HG02852 (cell line): Measurements from ENCODE around the gene SENP7.
A peak's percentile ranks its signal among the peaks of the same experiment; 100 is the strongest.
"Not testable (repeated sequence)": the region's sequence is repeated elsewhere in the genome, so short reads cannot be mapped to it uniquely, and the experiment has no call there.

ENCODE experiments used
- ATAC-seq: cut with Tn5 transposase; IDR thresholded peaks from one replicate; pipeline ENCODE4 v1.9.1; 2021; ENCODE audit warnings: mild to moderate bottlenecking, moderate library complexity; ENCODE audit not compliant: unreplicated experiment

The SENP7 gene

DNA sequence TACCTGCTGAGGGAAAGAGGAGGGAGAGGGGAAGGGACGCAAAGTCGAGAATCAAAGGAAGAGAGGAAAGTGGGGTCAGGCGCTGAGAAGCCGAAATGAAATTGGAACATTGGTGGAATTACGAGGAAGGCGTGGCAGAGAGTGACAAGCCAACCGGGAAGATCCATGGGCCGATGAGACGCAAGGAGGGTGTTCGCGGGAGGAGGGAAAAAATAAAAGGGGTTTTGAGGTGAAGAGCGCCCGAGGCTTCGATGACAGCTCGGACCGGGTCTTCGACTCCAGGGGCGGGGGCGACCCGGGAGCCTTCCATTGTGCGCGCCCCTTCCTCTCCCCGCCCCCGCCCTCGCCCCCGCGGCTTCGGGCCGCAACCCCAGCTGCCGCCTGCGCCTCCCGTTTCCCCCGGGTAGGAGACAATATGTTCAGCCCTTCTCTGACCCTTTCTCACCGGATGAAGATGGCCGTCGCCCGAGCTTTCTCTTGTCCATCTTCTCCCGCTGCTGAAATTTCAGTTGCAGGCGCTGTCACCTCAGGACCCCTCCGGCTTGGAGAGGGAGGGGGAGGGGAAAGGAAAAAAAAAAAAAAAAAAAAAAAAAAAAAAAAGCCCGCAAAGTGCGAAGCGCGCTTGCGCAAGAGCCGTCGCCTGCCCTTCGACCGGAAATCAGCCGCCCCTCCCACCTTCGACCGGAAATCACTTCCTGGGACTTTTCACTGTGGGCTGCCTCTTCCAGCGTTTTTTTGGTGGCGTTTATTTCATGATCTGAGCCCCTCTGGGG, at the start of gene SENP7:
Gene SENP7, minus strand, starts transcription at position 567 of the 773 bp plus-strand sequence. Its CDS starts 82 bp downstream, at position 485.
- ATAC-seq: peak; percentile 64

GRCh38 chr3:101561630-101562328, 48.8 kb upstream of the SENP7 start, which contains the start of gene TRMT10C:
TRMT10C (plus strand) TSS chr3:101561868; CDS start chr3:101564782, 2,914 bp downstream.
- peak; percentile 100 for ATAC-seq

DNA sequence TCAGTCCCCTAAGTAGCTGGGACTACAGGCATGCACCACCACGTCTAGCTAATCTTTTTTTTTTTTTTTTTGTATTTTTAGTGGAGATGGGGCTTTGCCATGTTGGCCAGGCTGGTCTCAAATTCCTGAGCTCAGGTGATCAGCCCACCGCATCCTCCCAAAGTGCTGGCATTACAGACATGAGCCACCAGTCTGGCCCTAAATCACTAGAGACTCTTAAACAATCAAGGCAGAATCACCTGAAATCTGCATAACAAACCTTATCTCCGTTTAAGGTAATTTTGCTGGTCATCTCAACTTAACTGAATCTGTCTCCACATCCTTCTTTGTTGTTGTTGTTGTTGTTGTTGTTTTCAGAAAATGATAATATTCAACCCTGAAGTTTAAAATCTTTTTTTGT, 43.1 kb upstream of the SENP7 start:
- ATAC-seq: no peak

DNA sequence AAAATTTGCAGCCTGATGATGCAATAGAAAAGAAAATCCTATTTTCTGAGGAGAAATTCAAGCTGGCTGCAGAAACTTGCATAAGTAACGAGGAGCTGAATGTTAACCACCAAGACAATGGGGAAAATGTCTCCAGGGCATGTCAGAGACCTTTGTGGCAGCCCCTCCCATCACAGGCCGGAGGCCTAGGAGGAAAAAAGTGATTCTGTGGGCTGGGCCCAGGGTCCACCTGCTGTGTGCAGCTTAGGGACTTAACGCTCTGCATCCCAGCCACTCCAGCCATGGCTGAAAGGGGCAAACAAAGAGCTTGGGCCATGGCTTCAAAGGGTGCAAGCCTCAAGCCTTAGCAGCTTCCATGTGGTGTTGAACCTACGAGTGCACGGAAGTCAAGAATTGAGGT, 40.4 kb upstream of the SENP7 start:
- not testable (repeated sequence) for ATAC-seq

DNA sequence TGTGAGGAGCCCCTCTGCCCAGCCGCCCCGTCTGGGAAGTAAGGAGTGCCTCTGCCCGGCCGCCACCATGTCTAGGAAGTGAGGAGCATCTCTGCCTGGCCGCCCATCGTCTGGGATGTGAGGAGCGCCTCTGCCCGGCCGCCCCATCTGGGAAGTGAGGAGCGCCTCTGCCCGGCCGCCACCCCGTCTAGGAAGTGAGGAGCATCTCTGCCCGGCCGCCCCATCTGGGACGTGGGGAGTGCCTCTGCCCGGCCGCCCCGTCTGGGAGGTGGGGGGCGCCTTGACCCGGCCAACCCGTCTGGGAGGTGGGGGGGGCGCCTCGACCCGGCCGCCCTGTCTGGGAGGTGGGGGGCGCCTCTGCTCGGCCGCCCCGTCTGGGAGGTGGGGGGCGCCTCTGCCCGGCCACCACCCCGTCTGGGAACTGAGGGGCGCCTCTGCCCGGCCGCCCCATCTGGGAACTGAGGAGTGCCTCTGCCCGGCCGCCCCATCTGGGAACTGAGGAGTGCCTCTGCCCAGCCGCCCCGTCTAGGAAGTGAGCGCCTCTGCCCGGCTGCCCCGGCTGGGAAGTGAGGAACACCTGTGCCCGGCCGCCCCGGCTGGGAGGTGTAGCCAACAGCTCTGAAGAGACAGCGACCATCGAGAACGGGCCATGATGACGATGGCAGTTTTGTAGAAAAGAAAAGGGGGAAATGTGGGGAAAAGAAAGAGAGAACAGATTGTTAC, 38.5 kb upstream of the SENP7 start:
- ATAC-seq: not testable (repeated sequence)

- no peak for ATAC-seq
These were observed 36.5 kb upstream of the SENP7 start for GRCh38 chr3:101549473-101549872.

- no peak for ATAC-seq
These were observed 35.6 kb upstream of the SENP7 start for GRCh38 chr3:101548527-101549105.

DNA sequence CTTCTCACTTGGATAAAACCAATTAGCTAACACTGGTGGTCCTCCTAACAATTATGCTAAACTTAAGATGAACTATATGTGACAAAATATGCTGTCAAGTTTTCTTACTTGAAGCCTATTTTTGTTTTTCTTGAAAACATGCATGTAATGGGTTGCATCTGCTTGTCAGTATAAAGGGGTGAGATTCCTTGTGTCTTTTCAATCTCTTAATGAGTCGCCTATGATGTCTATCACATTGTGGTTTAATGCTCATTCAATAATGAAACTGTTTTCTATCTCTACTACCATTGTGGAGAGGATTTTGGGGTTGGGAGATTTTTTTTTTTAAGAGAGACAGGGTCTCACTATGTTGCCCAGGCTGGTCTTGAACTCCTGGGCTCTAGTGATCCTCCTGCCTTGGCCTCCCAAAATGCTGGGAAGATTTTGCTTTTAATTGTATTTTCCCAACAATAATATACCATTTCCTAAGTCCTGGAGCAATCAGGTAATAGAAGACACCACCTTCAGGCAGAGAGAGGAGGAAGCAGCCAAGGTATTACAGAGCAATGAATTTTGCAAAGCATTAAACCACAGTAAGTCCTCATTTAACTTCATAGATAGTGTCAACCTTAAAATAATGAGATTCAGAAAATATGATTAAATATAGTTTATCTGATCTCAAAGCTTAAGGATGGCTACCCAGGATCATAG, 31.3 kb upstream of the SENP7 start:
- no peak for ATAC-seq

- ATAC-seq: no peak
These were observed 29.9 kb upstream of the SENP7 start for GRCh38 chr3:101542957-101543356.

DNA sequence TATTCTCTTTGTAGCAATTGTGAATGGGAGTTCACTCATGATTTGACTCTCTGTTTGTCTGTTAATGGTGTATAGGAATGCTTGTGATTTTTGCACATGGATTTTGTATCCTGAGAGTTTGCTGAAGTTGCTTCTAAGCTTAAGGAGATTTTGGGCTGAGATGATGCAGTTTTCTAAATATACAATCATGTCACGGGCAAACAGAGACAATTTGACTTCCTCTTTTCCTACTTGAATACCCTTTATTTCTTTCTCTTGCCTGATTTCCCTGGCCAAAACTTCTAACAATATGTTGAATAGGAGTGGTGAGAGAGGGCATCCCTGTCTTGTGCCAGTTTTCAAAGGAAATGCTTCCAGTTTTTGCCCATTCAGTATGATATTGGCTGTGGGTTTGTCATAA, 23.9 kb upstream of the SENP7 start:
- ATAC-seq: not testable (repeated sequence)

DNA sequence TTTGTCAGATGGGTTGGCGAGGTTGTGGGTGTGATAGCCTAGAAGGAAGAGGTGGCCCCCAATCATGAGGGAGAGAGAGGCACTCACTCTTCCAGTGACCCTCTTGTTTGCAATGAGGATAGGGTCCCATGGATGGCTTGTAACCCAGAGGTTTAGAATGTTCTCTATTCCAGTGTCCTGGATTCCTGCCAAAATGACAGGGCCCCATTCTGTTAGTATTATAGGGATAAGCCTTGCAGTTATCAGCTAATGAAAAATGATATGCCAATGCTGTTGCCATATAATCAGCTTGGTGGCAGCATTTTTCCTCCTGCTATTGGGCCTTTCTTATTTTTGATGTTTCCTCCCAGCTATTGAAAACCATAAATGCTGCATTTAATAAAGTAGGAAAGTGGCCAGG, 23.3 kb upstream of the SENP7 start:
- ATAC-seq: no peak

DNA sequence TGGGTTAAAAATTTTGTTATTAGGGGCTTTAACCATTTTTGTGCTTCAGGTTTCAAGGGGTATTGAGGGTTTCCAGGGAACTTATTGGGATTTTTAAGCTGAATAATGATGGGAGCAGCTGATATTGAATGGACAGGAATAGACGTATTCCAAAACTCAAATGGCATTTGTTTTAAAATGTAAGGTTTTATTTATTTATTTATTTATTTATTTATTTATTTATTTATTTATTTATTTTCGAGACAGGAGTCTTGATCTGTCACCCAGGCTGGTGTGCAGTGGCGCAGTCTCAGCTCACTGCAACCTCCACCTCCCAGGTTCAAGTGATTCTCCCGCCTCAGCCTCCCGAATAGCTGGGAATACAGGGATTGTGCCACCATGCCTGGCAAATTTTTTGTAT, 22.2 kb upstream of the SENP7 start:
- no peak for ATAC-seq

- no peak for ATAC-seq
These were observed 20.6 kb upstream of the SENP7 start for GRCh38 chr3:101533603-101533968.

DNA sequence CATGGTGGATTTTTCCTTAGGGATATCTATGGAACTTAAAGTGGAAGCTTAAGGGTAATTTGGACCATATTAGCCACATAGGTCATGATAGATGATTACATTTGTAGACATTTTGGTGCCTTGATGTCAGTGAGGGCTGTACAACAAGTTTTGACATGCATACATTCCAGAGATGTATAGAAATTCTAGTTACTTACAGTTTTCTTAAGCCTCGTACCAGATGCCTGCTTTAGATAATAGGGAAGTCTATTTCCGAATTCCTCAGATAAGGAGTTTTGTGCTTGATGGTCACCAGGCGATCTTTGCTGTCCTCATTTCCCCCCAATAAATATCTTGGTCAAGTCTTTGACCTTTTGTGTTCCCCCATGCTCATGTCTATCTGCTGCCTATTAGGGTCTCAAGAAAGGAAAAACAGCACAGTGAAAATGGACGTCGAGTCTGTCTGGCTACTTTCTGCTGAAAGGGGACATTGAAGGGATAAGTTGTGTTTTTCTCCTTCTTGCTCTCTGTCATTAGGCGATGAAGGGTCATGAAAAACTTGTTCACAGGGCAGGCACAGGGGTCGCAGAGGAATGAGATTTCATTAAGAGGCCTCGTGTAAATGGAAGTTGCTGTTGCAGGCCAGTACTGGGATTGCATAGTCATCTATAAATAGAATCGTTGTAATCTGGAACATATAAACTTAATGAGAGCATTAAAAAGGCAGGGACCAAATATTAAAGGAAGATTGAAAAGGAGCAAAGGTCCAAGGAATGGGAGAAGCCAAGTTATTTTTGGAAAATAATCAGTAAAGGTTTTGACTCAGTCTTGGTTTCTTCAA, 20.0 kb upstream of the SENP7 start:
- no peak for ATAC-seq

- no peak for ATAC-seq
These were observed 18.6 kb upstream of the SENP7 start for GRCh38 chr3:101531473-101532086.

DNA sequence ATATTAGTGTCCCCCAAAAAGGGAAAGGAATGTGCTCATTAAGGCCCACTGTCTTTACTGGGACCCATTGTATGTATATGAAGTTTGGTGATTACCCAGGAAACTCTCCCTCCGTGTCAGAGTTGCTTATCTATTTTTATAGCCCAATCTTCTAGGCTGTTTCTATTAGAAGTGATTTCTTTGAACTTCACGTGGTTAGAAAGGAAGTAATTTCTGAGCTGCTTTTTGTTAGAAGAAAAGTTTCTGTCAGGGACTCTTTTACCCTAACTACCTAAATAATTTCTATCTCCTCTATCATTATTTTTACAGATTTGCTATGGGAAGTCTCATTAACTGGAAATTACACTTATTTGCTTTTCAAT, 17.7 kb upstream of the SENP7 start:
- no peak for ATAC-seq

DNA sequence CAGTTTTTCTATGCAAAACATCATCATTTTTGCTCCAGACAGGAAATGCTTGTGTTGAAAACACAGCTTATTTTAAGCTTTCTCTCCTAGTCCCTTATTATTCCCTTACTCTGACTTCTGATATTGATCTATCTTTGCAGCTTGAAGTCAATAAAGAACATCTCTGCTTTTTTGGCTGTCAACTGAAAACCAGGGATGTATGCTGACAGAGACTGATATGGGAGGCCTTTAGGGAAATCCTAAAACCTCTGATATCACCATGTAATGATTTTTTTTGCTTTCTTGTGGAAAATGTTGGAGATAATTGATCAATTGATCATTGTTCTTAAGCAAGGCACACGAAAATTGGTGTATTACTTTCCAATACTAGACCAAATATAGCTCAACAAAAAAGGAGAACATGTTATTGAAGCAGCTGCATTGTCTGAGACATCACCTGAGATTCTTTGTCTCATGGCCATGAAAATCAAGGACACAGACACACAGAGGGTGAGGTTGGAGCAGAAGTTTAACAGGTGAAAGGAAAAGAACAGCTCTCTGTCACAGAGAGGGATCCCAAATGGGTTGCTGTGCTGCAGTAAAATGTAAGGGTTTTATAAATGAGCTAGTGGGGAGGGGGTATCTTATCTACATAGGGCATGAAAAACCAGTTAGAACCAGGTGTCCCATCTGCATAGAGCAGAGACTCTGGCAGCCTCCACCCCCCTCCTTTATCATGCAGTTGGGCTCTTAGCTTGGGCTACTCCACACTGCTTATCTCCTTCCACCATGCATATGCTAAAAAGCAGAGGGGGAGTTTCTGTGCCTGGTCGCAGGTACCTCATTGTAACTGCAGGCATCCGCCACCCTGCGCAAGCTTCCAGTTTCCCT, 17.0 kb upstream of the SENP7 start:
- no peak for ATAC-seq

GRCh38 chr3:101527906-101528305, 14.9 kb upstream of the SENP7 start:
- ATAC-seq: no peak

DNA sequence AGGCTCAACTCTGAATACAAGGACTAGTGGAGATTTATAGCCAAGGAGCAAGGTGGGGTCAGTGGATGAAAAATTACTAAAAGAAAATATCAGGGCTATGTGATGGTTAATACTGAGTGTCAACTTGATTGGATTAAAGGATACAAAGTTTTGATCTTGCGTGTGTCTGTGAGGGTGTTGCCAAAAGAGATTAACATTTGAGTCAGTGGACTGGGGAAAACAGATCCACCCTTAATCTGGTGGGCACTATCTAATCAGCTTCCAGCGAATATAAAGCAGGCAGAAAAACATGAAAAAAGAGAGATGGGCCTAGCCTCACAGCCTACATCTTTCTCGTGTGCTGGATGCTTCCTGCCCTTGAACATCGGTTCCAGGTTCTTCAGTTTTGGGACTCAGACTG, 14.4 kb upstream of the SENP7 start:
- no peak for ATAC-seq
